Stimulated activated CD4-positive, alpha-beta T cell treated with anti-CD3 and anti-CD28 coated beads, Interleukin-2, amount 100 ng/mL, for 48 hours (primary cell): ENCODE measurements around the gene LRRC56.

Source experiments
- DNase-seq, 2 donors: peaks; one replicate each; pipeline ENCODE4 v3.0.0-alpha.2; 2020

Gene LRRC56

DNA sequence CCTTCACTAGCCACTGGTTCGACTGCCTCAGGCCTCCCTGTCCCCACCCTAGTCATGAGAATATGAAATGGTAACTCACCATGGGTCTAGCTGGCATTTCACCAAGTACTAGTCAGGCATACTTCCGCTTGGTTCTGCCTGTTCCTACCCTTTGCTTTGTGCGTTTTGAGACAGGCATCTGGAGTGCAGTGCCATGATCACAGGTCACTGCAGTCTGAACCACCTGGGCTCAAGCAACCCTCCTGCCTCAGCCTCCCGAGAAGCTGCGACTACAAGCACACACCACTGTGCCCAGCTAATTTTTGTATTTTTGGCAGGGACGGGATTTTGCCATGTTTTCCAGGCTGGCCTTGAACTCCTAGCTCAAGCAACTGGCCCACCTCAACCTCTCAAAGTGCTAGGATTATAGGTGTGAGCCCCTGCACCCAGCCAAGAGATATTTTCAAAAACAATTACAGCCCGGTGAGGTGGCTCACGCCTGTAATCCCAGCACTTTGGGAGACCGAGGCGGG is 16.1 kb upstream of the LRRC56 start:
- DNase-seq, result no peak

DNA sequence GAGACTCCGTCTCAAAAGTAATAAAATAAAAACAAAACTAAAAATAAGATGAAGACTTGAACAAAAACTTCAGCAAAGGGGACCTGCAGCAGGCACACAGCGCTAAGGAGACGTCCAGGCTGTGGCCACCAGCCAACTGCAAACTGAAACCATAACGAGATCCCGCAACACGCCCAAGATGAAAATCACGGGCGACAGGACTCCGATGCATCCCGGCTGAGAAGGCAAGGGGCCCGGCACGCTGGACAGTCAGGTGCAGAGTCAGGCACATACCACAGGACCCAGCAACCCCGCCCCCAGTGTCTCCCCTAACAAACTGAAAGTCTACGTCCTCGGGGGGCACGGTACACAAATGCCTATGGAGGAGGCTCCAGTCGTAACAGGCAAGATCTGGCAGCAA is 11.1 kb upstream of the LRRC56 start:
- no peak for DNase-seq

- DNase-seq, result no peak
Observed at GRCh38 chr11:528166-528814, 9.0 kb upstream of the LRRC56 start.

DNA sequence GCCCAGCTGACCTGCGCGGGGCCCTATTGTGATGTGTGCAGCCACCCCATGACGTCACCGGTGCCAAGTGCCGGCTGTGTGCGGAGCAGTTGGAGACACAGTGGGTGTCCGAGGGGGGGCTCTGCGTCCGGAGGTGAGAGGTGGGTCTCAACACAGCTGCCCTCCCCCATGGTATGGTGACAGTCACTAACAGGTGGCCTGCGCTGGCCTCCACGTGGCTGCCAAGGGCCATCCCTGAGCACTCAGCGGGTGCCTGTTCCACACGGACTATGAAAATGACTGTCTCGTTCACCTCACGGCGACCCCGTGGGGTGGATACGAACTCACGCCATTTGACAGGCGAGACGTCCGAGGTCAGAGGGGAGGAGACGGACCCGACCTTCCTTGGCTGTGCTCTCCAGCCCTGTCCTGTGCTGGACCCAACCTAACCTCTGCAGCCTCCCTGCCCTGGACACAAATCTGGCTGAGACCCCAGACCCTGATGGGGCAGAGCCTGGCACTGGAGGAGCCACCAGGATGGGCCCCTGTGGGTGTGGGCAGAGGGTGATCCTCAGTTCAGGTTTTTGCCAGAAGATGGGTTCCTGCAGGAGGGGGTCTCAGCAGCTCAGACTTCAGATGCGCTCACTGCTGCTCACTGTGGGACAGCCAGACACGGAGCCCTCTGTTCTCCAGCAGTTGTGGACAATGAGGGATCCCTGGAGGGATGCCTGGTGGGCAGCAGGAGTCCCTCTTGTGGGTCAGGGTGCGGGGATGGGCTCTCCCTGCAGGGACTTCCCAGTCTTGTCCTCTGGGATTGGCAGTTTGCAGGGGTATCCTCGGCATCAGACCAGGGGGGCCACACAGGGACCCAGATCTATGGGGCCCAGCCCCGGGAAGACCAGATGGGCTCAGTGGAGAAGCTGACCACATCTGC is 8.3 kb upstream of the LRRC56 start:
- DNase-seq, result no peak

DNA sequence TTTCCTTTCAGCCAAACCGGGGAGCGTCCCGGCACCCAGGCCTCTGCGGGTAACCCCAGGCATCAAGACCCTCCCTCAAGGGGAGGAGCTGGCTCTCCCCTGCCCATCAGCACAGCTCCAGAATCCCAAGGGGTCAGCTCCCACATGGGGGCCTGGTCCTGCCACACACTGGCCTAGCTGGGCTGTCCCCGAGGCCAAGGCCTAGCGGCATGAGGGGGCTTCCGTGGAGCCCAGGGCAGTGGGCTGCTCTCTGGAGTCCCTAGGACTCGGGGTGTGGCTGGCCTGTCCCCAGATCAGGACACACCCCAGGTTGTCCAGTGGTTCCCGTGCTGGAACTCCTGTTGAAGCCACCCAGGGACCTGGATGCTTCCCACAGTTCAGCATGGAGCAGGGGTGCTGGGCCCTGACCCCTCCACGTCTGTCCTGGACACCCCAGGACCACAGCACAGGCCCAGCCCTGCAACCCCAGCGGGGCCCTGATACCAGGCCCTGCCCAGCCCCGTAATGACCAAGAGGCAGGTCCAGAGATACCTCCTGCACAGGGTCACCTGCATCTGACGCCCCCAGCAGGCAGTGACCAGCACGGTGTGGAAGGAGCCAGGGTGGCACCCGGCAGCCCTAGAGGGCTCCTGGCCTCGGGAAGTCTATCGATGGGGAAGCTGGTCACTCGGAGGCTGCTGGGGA is 7.5 kb upstream of the LRRC56 start:
- no peak for DNase-seq

- DNase-seq, result no peak
Observed at GRCh38 chr11:530960-531831, 6.1 kb upstream of the LRRC56 start.

DNA sequence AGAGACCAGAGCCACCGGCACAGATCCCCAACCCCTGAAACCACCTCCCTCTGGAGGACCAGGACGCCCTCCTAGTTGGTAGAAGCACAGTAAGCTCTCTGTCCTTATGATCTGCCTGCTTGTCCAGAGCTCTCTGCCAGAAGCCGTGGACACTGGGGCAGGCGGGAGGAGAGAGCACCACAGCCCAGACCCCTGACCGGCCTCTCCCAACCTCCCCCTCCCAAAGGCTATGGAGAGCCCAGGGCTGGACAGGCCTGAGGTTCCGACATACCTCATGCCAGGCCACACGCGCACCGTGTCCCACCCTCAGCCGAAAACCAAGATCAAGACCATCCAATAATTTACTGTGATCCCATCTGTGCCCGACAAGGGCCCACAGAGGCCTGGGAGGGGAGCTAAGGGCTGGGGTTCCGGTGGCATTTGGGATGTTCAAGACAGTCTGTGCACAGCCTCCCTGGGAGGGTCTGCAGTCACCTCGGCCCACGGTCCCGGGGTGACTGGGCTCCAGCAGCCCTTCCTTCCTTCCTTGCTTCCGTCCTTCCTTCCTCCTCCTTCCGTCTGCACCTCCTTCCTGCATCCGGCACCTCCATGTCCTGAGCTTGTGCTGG is 5.3 kb upstream of the LRRC56 start:
- no peak for DNase-seq

DNA sequence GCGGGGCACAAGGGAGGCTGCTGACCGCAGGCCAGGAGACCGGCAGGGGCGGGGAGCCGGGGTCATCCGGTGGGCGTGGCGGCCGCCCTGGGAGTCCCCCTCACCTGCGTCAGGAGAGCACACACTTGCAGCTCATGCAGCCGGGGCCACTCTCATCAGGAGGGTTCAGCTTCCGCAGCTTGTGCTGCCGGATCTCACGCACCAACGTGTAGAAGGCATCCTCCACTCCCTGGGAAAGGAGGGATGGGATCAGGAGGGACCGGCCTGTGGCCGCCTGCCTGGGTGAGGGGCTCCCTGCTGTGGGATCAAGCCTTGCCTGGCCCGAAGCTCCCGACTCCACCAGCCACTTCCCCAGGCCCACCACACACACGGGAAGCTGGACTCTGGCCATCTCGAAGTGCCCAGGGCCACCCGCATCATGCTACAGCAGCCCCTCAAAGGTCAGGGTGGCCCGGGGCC is 4.8 kb upstream of the LRRC56 start:
- no peak for DNase-seq

- DNase-seq, result no peak
Observed at GRCh38 chr11:532986-533585, 4.2 kb upstream of the LRRC56 start.

- DNase-seq, result no peak
Observed at GRCh38 chr11:533586-534395, 3.5 kb upstream of the LRRC56 start.

DNA sequence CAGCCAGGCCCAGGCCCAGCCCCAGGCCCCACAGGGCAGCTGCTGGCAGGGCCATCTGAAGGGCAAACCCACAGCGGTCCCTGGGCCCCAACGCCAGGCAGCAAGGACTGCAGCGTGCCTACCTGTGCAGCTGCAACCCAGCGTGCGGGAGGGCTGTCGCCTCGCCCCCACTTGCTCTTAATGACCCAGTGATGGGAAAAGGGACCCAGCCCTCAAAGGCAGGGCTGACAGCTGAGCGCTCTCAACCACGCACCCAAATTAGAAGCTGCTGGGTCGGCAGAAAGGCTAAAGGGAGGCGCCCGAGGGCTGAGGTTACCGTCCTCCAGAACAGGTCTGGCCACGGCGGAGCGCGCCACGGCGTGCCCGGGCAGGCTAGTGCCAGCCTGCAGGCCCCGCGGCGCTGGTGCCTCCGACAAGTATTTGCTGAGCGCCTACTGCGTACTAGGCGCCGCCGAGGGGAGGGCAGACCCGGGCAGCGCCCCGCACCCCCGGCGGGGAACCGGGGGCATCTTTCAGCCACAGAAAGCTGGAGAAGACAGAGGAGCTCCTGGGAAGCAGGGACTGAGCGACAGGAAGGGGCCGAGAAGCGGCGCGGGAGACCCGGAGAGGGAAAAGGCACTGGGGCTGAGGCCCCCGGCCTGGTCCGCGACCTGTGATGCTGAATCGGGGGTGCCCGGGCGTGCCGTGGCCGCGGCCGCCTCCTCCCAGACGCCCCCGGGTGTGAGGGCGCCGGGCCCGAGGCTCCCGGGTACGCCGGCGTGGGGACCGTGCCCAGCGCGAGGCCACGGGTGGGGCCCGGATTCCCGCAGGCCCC is 2.7 kb upstream of the LRRC56 start:
- DNase-seq, result peak in 1 of 2 donors; percentile 37

DNA sequence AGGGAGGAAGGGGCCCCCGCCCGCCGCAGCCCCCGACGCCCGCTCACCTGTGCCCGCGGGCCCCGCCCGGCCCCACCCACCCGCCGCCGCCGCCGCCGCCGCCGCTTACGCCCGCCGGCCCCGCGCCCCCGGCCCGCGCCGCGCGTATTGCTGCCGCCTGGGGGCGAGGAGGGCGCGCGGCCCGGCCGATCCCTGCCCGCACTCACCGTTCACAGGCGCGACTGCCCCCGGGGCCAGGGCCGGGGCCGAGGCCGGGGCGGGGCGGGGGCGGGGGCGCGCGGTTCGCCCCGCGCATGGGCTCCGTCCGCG is 2.2 kb upstream of the LRRC56 start:
- no peak for DNase-seq

DNA sequence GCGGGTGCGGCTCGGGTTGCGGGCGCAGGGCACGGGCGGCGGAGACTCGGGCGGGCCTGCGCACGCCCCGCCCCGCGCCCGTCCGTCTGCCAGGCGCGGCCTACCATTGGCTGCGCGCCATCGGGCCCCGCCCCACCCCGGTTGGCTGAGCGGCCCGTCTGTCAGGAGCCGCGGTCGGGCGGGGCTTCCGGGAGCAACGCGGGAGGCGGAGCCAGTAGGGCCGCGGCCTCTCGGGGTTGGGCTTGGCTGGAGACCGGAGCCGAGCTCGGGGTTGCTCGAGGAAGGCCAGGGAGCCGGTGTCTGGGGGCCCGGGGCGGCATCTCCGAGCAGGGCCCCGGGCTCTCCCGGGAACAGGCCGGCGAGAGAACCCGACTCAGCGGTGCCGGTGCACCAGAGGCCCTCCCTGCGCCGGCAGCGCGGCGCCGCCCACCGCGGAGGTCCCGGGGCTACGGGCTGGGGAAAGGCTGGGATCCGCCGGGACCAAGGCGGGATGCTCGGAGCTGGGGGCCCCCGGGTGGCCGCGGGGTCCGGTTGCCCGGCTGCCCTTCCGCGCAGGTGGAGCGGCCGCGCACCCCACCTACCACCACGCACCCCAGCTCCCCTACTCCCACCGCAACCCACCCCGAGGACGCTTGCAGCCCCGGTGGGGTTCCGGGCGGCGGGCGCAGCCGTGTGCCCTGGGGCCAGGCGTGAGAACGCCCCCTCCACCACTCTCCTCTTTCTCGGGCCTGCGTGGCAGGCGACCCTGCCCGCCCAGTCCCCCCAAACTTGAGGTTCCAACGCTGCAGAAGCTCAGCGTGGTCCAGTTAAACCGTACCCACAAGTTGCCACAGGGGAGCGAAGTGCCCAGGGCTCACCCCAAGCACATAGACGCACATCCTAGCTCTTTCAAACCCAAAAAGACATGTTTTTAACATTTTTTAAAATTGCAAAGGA is 1.5 kb upstream of the LRRC56 start, which contains the start of gene HRAS:
Gene HRAS, minus strand, starts transcription at position 58 of the 936 bp plus-strand sequence.
- peak; percentile 95 to 97 for DNase-seq

DNA sequence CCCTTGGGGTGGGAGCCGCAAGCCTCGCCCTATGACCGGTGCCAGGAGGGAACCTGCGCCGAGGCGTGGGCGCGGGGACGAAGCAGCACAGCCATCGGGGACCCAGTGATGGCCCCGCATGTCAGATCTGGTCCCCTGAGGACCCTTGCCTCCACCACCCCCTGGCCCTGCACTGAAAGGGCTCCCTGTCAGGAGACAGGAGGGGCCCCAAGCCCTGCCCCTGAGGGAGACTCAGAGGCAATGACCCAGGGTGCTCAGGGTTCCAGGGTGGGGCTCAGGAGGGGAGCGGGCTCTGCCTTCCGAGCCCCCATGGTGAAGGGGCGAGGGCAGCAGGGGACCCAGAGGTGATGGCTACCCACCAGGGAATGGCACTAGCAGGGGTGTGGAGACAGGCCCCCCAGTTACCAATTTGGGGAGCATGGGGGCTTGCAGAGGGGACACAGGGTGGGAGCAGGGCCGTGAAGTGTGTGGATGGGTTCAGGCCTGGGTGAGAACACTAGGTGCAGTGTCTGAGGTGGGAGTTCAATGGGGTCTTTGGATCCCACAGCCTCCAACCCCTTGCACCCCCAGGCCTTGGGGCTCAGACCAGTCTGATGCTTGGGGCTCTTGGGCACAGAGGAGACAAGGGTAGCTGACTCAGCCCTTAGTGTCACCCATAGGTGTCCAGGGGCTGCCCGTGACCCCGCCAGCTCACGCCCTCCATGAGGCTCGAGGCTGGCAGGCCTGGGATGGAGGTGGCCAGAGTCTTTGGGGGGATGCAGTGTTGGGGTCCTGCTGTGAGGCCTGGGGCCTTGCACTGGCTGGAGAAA is 499 bp downstream of the LRRC56 start:
- DNase-seq, result no peak

DNA sequence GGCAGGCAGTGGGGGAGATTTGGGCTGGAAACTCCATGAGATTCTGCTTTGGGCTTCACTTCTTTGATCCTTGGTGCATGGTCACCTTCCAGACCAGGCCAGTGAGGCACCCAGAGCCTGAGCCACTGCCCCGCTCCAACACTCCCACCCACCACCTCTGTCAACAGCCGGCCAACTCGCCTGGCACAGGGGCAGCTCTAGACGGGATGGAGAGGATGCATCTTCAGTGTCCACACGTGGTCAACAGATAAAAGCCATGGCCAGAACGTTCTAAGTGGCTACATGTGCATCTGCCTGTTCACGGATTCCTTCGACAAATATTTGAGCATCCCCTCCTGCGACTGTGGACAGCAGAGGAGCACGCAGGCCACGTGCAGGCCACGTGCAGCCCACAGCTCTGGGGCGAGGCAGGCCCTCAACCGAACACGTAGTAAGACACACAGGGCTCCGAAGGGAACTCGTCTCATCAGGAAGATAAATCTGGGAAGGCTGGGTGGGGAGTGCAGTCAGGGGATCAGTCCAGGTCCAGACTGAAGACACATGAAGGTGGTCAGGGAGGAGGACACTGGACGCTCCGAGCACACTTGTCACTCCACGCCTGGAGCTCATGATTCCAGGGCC is 1.2 kb downstream of the LRRC56 start:
- DNase-seq, result no peak

DNA sequence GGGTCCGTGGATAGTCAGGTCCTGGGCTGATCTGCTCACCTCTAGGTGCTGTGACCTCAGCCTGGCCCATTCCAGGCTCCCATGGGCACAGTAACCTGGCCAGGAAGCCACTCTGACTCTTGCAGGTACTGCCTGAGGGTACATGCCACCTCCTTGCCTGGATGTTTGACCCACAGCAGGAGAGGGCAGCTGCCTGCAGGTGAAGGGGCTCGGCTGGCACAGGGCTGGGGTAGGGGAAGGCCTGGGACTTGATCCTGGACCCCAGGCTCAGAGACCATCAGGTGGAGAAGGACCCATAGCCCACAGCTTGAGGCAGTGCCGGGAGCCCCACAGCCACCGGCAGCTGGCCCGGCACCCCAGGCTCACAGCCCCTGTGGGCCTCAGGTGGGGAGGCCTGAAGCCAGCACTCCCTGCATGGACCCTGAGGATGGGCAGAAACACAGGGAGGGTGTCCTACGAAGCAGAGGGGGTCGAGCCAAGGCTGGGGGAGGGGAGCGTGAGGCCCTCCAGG is 2.7 kb downstream of the LRRC56 start:
- no peak for DNase-seq
